ENCODE data around the gene VWA5B1.

VWA5B1 gene

DNA sequence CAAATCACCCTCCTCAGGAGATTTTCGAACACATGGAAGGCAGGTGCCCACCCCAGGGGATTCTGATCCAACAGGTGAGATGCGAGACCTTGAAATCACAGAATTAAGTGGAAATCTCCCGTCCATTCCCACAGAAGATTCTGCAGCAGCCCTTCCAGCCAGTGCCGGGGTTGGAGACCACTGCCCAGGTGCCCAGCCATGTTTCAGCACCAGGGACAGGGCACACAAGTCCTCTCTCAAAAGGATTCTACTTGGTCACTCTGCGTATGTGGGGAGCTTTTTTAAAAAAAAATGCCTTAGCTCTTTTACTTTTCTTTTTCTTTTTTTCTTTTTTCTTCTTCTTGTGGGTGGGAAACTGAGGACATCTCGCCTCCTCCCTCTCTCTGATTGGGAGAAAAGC is 80.7 kb downstream of the VWA5B1 start:
- DNase-seq, result no peak

DNA sequence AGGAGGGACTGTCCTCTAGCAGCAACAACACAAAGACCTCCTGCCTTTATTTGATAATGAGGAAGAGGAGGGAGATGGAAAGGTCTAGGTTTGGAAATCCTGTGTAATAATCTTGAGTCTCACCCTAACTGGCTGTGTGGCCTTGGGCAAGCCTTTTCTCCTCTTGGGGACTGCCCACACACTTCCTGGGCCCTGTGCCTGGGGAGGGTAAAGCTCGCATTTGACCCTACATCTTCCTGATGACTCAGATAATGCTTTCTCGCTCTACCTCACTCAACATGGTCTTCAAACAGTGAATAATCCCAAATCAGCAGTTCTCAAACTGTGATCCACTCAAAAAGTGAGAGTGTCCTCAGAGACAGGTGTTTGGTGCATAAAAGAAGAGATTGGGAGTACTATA is 81.2 kb downstream of the VWA5B1 start:
- DNase-seq, result no peak

DNA sequence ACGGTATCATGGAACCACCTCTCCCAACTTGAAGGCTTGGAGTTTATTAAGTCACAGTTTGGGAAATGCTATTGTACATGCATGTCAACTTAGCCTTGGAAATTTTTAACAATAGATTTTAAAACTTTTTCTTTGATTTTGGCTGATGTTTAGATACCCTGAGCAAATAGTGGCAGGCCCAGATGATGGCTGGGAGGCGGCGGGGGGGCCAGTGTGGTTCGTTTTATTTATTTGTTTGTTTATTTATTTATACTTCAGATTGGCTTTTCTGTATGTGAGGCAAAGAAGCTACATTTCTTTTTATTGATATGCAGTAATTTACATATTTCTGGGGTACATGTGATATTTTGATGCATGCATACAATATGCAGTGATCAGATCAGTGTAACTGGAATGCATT is 82.0 kb downstream of the VWA5B1 start:
- DNase-seq, result no peak

DNA sequence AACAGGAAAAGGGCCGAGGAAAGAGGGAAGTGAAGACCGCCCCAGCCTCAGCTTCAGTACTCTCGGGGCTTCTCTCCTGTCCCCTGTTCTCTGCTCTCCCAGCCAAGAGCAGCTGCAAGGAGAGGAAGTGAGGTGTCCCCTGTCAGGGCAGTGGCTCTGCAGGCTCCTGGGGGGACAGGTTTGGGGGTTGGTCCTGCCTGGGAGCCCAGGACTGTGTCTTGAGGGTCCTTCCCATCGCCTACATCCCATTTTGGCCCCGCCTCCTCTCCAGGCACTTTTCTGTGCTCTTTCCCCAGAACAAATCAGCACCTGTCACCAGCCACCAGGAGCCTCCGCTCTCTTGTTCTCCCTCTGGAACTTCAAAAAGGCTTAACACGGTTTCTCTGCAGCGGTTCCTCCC is 82.6 kb downstream of the VWA5B1 start:
- no peak for DNase-seq

DNA sequence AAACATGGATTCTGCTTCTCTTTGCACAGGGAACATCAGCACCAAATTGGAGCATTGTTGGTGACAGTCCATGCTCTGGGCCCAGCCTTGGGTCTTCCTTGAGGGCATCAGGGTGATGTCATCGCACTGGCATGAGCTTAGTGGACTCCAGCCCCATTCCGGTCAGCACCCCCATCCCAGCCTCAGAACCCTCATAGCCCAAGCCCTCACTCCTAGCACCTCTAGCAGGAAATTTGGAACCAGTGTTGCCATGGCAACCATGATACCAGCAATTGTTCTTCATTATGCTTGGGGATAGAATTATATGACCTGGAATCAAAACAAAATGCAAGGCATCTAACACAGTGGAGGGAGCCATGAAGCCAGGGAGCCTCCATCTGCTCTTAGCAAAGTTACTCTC is 83.1 kb downstream of the VWA5B1 start:
- DNase-seq, result no peak

DNA sequence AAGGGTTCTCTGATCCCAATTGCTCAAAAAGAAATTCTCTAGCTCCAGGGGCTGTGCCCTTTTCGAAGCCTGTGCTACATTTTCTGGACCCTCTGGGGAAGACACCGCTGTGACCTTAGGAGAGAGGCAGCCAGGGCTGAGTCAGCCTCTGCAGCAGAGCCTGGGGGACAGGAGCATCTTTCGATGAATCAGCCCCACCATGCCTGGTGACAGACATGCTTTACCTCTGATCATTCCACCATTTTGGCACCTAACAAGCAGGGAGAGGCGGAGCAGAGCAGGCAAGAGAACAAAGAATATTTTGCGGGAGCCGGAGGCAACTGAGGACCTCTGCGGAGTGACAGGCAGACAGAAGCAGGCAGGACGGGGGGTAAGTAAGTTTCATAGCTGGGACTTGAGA is 84.9 kb downstream of the VWA5B1 start:
- no peak for DNase-seq

DNA sequence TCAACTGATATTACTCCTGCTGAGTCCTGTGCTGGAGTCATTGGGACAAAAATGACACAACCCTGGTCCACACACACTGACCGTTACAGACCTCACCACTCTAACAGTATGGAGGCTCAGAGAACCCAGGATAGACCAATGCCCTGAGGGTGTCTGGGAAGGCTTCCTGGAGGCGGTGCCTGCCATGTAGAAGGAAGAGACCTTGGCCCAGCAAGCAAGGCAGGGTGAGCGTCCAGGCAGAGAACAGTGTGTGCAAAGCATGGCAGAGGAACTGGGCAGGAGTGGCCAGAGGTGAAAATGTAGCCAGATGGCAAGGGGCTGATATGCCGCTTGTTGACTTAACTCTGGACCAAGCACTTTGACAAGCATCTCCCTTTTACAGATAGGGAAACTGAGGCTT is 85.5 kb downstream of the VWA5B1 start:
- DNase-seq, result no peak

DNA sequence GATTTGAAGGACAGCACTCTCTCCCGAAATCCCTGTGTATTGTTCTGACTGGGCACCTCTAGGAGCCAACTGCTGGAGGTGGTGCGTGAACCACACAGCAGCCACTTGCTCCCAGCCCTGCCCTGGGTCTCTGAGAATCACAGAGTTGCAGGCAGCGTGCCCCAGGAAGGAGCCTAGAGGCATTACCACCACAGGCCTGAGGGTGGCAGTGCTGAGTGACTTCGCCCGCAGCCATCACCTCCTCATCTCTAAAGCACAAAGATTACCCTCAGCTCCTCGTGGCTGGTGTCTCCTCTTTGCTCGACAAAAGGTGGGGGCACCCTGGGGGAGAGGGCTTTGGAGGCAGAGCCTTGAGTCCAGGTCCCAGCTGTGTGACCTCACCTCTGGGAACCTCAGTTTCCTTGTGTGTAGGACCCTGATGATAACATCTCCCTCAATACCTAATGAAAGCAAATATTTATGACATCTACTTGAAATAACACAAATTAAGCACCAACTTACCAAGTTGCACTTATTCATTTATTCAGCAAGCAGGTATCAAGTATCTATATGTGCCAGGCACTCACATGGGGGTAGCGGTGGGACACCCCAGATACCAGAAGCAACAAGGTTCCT is 86.3 kb downstream of the VWA5B1 start:
- peak; percentile 5 to 29 for DNase-seq

DNA sequence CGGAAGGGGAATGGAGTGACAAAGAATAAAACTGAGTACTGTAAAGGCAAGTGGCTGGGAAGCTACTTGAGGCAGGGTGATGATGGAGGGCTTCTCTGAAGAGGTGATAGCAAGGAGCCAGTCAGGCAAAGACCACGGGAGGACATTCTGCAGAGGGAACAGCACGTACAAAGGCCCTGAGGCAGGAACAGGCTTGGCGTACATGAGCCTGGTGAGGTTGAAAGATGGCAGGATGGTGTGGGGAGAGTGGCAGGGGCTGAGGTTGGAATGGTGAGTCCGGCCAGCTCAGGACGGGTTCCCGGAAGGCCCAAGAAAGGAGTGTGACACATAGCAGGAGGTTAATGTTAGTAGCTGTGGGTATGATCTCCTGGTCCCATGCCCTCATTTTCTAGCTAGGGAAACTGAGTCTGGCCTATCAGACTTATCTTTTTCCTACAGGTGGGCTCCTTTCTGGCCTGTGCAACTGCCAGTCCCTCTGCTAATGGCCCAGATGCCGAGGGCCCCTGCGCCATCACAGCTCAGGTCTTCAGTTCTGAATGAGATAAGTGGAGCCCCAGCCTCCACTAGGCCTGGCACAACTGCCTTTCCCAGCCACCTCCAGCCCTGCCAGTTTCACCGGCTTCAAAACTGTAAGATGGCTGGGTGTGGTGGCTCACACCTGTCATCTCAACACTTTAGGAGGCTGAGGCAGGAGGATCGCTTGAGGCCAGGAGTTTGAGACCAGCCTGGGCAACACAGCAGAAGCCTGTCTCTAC is 87.0 kb downstream of the VWA5B1 start:
- no peak for DNase-seq

DNA sequence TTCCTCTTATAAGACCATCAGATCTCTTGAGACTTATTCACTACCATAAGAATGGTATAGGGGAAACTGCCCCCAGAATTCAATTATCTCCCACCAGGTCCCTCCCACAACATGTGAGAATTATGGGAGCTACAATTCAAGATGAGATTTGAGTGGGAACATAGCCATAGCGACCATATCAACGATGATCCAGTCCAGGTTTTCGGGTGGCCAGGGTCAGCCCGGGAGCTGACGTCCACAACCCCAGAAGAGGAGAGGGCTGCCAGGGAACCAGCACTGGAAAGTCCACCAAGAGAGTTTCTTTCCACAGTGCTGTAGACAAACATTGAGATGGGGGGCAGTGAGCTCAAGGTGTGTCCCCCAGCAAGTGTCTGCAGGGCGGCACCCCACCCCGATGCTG is 88.4 kb downstream of the VWA5B1 start:
- DNase-seq, result no peak

DNA sequence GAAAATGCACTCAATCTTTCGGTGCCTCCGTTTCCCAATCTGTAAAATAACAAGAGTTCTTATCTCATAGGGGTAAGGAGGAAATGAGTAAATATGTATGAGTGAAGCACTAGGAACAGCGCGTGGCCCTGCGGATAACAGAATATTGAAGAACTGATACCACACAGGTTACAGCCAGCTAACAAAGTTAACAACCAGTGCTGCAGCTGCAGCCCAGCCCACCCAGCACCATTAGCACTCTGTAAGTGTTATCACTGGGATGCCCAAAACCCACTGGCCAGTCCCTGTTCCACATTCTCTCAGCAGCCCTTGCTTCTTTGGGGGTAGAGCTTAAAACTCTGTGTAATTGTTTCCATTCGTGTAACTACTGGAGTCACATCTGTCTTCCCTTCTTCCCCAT is 89.5 kb downstream of the VWA5B1 start:
- DNase-seq, result no peak

DNA sequence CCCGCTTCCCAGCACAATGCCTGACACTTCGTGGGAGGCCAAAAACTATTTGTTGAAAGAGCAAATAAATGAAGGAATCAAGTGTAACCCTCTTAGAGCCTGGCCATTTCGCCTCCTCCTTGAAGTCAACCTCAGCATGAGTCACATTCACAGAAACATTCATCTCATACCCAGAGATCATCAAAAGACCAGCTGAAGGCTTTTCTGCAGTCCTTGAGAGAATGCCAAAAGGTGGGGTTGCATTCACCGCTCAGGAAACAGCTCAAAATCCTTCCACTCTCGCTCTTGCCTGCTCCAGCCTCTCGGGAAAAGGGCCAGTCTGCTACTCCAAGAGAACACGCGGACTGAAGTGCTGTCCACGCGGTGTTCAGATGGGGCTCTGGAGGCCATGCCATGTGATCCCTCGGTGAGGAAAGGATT is 90.0 kb downstream of the VWA5B1 start:
- DNase-seq, result no peak

DNA sequence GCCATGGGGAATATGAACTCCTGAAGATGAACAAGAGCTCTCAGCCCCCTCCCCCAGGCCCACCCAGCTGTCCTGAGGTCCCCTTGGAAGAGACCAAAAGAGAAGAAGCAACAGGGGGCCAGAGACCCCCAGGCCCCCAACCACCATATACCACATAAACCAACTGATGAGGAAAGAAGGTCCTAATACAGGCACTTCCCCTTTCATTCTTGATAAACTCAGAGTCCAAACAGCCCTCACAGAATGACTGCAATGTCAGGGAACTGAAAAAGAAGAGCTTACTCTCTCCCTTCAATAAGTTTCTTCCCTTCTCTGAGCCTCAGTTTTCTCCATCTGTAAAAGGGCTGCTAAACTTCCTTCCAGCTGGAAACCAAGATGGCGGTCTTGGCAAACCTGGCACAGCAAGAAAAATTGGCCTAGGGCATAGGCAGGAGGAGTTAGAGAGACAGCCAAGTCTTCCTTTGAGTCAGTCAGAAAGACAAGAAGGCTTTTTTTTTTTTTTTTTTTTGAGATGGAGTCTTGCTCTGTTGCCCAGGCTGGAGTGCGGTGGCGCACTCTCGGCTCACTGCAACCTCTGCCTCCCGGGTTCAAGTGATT is 90.5 kb downstream of the VWA5B1 start:
- DNase-seq, result no peak

DNA sequence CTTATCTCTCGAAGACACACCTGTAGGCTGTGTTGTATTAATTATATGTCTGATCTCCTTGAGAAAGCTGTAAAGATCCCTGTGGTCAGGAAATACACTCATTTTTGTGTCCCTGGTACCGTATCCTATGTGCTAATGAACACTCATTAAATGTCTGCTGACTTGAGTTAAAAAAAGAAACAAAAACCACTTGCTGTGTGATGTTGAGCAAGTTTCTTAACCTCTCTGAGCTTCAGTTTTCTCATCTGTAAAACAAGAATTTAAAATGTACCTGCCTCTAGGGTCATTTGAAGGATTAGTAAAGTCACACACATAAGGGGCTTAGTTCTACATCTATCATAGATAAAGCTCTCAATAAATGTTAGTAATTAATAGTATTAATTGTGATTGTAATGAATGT is 91.3 kb downstream of the VWA5B1 start:
- no peak for DNase-seq

DNA sequence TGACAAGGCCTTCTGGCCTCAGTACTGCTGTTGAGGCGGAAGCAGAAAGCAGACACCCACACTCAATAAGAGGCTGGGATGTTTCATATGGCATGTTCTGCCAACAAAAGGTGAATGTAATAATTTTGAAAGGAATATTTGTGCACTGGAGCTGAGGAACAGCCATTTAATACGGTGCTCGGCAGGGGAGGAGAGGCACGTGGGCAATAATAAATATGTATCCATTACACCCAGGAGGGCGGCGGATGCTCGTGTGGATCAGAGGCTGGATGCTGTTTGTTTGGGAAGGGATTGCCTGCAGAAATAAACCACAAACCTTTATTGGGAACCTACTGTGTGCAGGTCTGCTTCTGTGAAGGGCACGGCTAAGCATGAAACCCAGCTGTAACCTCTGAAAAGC is 92.0 kb downstream of the VWA5B1 start:
- no peak for DNase-seq

DNA sequence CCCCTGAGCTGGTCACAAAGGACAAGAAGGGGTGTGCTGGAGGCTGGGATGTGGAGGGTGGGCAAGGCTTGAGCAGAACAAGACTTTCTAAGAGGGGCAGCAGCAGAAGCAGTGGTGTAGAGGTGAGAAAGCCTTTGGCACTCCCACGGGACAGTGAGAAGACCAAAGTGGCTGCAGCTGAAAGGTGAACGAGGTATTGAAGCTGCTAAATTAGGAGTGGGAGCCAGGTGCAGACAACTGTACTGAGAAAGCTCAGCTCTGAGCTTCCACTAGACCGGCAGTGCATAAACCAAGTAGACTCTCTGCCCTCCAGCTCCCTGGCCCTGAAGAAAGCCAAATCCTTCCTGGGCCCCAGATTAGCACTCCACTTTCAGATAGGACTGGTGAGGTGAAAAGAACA is 93.0 kb downstream of the VWA5B1 start:
- DNase-seq, result no peak

DNA sequence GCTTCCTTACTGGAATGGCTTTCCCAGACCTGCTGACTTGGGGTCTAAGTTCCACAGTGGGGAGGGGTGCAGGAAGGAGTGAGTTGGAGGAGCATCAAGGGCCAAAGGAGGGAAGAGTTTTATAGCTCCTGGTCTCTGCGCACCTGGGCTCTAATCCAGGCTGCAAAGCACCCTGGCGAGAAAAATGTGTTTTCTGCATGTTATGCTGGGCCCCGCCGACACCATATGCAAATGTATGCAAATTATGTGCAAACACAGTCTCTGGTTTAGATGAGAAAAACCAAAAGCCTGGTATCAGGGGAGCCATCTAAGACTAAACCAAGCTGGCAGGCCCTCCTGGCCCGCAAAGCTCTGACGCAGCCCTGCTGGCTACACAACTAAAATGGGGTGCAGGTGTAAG is 95.0 kb downstream of the VWA5B1 start:
- DNase-seq, result no peak

DNA sequence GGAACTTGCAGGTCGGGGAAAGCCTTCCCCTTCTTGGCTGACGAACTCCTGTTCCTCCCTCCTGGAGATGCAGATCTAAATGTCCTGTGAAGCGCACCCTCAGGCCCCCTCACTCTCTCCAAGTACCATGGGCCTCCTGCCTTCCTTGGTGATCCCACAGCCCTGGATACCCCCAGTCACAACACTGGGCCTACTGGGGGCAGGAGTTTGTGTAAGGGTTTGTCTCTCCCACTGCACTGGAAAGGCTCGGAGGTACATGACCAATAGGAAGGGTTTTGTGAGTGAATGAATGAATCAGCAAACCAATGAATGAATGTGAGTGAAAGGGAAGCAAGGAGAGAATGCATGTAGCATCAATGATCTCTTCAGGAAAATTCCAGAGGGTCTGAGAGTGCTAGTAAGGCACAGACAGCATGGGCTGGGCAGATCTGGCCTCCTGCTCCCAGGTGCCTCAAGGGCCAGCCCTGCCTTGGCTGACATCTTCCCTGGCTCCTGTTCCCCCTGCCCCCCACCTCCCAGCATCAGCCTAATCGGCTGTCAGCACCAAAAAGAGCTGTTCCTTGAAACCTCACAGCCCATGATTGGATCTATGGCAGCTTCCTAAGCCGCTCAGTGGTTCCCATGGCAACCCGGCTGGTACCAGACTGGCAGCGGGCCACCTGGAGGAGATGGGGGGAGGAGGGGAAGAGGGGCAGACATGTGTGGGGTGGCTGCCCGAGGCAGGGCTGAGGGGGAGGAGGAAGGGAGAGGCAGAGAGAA is 95.8 kb downstream of the VWA5B1 start:
- no peak for DNase-seq

DNA sequence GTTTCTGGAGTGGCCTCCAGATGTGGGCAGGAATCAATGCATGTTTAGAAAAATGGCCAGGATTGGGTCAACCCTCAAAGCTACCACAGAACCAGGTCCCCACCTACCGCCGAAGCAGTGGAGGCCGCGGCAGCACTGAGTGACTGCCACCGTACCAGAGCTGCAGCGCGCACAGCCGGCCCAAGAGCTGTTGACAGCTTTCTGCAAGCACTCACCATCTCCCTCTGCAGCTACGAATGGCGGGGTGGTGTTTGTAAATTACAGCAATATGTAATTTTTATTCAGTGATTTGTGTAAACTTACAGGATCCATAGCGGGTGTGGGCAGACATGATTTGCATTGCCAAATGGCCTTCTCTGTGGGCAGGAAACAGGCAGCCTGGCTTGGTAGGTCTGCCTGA is 98.9 kb downstream of the VWA5B1 start:
- no peak for DNase-seq

DNA sequence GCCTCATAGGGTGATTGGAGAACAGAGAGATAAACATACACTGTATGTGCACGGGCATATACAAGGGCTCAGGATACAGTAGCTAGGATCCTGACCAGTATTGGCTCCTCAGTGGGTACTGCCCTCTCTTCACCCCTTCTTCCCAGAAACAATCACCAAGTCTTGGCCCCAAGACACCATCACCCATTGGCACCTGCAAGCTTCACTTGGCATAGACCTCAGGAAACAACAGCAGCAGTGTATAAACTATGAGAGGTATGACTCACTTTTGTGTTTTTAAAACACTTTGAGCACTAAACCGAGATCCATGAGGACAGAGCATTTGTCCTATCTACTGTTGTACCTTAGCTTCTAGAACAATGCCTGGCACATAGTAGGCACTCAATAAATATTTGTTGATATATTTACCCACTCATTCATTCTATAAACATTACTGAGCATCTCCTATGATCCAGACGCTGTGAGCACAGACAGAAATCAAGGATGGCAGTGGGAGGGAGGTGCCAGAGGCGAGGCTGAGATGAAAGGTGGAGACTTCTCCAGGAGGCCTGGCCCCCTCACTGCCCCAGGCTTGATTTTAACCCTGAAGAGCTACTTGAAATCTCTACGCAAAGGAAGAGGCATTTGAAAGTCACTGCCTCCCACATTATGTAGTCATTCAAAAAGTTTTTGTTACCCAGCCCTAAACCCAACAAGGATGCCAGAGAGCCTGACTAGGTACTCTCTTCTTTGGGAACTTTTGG is 100.1 kb downstream of the VWA5B1 start:
- DNase-seq, result no peak

DNA sequence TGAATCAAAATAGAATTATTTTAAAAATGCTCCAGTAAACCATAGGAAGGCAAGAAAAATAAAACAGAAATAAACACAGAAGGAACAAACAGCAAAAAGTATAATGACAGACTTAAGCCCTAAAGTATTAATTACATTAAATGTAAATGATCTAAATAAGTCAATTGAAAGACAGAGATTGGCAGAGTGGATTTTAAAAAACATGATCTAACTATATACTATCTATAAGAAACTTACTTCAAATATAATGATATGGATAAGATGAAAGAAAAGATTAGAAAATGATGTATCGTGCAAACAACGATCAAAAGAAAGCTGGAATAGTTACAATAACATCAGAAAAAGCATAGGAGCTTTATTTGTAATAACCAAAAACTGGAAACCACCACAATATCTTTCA is 104.6 kb downstream of the VWA5B1 start:
- DNase-seq, result no peak

DNA sequence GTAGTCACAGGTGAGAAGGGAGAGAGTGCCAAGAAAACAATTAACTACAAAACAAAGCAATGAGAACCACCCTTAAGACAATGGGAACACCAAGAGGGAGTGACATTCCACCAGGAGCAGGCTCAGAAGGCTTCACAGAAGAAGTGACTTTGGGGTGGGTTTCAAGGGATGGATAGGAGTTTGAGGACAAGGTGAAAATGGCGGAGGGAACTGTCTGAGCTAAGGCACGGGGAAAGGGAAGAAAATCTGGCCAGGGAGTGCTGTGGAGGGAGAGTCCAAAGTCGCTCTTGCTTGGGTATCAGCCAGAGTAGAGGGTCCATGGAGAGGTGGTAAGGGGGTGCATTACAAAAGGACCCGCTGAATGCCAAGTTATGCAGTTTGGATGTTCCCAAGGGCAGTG is 108.1 kb downstream of the VWA5B1 start:
- no peak for DNase-seq

DNA sequence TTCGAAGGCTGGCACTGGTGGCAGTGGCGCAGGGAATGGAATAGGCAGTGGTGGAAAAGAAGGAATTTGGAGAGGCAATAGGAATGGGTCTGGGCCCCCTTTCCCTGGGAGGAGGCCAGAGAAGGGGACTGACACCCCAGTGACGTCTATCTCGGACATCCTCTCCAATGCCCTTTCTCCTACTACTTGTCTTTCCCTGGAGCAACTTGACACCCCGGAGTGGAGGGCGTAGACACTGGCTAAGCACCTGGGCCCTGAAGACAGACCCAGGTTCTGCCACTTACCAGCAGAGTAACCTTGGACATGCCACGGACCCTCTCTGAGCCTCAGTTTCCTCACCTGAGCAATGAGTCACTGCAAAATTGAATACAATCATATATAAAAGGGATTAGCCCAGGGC is 108.5 kb downstream of the VWA5B1 start:
- DNase-seq, result no peak
